K562 (cell line): ENCODE measurements around the gene ACP4. TPM values are rescaled to one million over a fixed set of nuclear protein-coding genes. Genes with fewer than 3 reads are reported as not detected.

ENCODE experiments used
- CBX5 ChIP-seq: IDR thresholded peaks from 2 replicates; pipeline ENCODE4 v1.6.1; 2014; ENCODE audit warnings: low read depth, borderline replicate concordance
- CTBP1 ChIP-seq: fragments of 450-650 bp; IDR thresholded peaks from 2 replicates; pipeline ENCODE4 v1.6.1; 2016; ENCODE audit warnings: borderline replicate concordance
- MYBL2 ChIP-seq, 2 experiments: fragments of 450-650 bp in 1 of 2; sonication (generic) in 1 of 2; formaldehyde crosslinking in 1 of 2; IDR thresholded peaks; 2 replicates each; pipeline versions ENCODE4 v1.6.1 to v1.8.1; 2017 to 2022; ENCODE audit warnings: borderline replicate concordance in 1 of 2, inconsistent platforms in 1 of 2, low read depth in 1 of 2, mild to moderate bottlenecking in 1 of 2, missing genetic modification reagents in 1 of 2, moderate library complexity in 1 of 2
- SMAD4 ChIP-seq: fragments of 250-450 bp; sonication (Bioruptor Pico); conservative IDR thresholded peaks from 2 replicates; pipeline ENCODE4 v1.8.0; 2021; ENCODE audit warnings: inconsistent platforms, mild to moderate bottlenecking, moderate library complexity
- ZC3H11A ChIP-seq: IDR thresholded peaks from 2 replicates; pipeline ENCODE4 v1.6.1; 2012; ENCODE audit warnings: low read depth, low read length, improper control_type of control experiment
- ZNF316 ChIP-seq: fragments of 450-650 bp; IDR thresholded peaks from 2 replicates; pipeline ENCODE4 v1.6.1; 2016
- ZNF79 ChIP-seq: fragments of 250-450 bp; sonication (Bioruptor Pico); IDR thresholded peaks from 2 replicates; pipeline ENCODE4 v1.4.0; 2020; ENCODE audit warnings: low read depth, mild to moderate bottlenecking, moderate library complexity
- polyA plus RNA-seq, 8 experiments: library from polyadenylated mRNA; depleted of rRNA in 4 of 8; stranded (reverse) in 5 of 8; unstranded in 3 of 8; fragments of >200 nt; fragmentation: Nextera tagmentation in 2 of 8; fragmentation: Illumina TruSeq in 1 of 8; extraction: Ambion mirVana in 2 of 8; extraction: Trizol in 1 of 8; gene quantifications; 2 replicates each; pipeline versions ENCODE4 v1.2.1 to v1.2.3, GENCODE V29; 2011 to 2014; ENCODE audit warnings: inconsistent platforms in 1 of 8, missing spikeins in 1 of 8
- total RNA-seq, 7 experiments: library from RNA; depleted of rRNA in 6 of 7; stranded (reverse); fragments of >200 nt in 6 of 7; fragmentation: Illumina TruSeq in 2 of 7; extraction: Trizol in 2 of 7; gene quantifications; 2 replicates each; pipeline versions ENCODE4 v1.2.1 to v1.2.3, GENCODE V29; 2011 to 2021; ENCODE audit warnings: low replicate concordance in 1 of 7
- TF ChIP-seq, protein P1 (sequence below): sonication (generic); formaldehyde crosslinking; IDR thresholded peaks from 2 replicates; pipeline ENCODE4 v1.5.0; 2020; ENCODE audit warnings: missing genetic modification reagents
- TF ChIP-seq, protein P2 (sequence below): sonication (generic); formaldehyde crosslinking; IDR thresholded peaks from 2 replicates; pipeline ENCODE4 v1.8.0; 2023; ENCODE audit warnings: missing genetic modification reagents, mild to moderate bottlenecking, borderline replicate concordance
- TF ChIP-seq, protein P3 (sequence below): fragments of 250-450 bp; sonication (Bioruptor Pico); IDR thresholded peaks from 2 replicates; pipeline ENCODE4 v1.4.0; 2020; ENCODE audit warnings: borderline replicate concordance
- TF ChIP-seq, protein P4 (sequence below): fragments of 250-450 bp; sonication (Bioruptor Pico); IDR thresholded peaks from 2 replicates; pipeline ENCODE4 v1.5.1; 2021; ENCODE audit warnings: mild to moderate bottlenecking
- TF ChIP-seq, protein P5 (sequence below): fragments of 250-450 bp; sonication (Bioruptor Pico); IDR thresholded peaks from 2 replicates; pipeline ENCODE4 v1.4.0; 2020; ENCODE audit warnings: mild to moderate bottlenecking, moderate library complexity
- TF ChIP-seq, protein P6 (sequence below): fragments of 450-650 bp; formaldehyde crosslinking; conservative IDR thresholded peaks from 2 replicates; pipeline ENCODE4 v1.4.0; 2022; ENCODE audit warnings: mild to moderate bottlenecking, missing genetic modification characterization

The ACP4 gene
- total and polyA plus RNA-seq, 9 of the 15 experiments (the other 6 are each of a cell fraction or from before 2014, with no cell fraction given), result not detected

DNA sequence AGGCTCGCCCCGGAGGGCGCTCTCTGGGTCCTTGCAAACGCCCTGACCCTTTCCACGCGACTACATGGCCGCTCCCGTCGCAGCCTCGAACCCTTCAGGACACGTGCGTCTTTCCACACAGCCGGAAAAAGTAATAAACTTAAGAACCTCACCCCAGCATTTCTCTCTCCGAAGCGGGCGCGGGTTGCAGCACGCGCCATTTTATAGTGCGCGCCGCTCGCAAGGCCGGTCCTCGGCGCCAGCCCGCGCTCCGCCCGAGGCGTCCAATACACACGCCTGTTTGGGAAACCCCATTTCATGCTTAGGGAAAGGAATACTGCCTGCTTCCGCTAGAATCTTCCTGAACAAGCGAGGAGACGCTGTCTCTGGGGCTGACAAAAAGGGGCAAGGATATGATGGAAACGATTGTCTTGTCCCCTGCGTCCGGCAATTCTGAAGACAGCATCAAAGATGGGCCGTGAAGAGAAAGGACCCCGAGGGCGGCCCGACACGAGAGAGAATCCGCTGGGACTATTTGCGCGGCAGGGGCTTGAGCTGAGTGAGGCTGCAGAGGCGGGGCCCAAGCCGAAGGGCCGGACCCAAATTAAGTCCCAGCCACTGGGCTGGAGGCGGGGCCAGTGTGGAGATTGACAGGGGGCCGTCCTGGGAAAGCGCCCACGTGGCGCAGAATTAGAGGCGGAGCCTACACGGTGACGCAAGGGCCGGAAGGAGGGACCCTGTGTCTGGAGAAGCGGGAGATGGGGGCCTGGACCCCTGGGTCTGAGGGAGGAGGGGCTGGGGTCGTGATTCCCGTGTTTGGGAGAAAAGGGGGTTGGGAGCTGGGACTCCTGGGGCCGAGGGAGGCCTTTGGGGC is 14.4 kb downstream of the ACP4 start (continued):
- TF ChIP-seq, protein P1, sequence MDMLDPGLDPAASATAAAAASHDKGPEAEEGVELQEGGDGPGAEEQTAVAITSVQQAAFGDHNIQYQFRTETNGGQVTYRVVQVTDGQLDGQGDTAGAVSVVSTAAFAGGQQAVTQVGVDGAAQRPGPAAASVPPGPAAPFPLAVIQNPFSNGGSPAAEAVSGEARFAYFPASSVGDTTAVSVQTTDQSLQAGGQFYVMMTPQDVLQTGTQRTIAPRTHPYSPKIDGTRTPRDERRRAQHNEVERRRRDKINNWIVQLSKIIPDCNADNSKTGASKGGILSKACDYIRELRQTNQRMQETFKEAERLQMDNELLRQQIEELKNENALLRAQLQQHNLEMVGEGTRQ, result peak; percentile 96
- TF ChIP-seq MYBL2 (IDR thresholded peaks at IDR 0.05; ENCODE audit: low read depth) (no peak; the same call in 1 of the 2 replicates), MYBL2 (CRISPR knock-in tag; IDR thresholded peaks at IDR 0.05; ENCODE audit: borderline replicate concordance) (no peak), CTBP1 (peak; percentile 91; the same call in 1 of the 2 replicates), ZC3H11A (no peak), ZNF316 (no peak), CBX5 (no peak), ZNF79 (CRISPR knock-in tag) (no peak), SMAD4 (CRISPR knock-in tag) (peak; percentile 49; the same call in 1 of the 2 replicates)
- TF ChIP-seq, protein P2, sequence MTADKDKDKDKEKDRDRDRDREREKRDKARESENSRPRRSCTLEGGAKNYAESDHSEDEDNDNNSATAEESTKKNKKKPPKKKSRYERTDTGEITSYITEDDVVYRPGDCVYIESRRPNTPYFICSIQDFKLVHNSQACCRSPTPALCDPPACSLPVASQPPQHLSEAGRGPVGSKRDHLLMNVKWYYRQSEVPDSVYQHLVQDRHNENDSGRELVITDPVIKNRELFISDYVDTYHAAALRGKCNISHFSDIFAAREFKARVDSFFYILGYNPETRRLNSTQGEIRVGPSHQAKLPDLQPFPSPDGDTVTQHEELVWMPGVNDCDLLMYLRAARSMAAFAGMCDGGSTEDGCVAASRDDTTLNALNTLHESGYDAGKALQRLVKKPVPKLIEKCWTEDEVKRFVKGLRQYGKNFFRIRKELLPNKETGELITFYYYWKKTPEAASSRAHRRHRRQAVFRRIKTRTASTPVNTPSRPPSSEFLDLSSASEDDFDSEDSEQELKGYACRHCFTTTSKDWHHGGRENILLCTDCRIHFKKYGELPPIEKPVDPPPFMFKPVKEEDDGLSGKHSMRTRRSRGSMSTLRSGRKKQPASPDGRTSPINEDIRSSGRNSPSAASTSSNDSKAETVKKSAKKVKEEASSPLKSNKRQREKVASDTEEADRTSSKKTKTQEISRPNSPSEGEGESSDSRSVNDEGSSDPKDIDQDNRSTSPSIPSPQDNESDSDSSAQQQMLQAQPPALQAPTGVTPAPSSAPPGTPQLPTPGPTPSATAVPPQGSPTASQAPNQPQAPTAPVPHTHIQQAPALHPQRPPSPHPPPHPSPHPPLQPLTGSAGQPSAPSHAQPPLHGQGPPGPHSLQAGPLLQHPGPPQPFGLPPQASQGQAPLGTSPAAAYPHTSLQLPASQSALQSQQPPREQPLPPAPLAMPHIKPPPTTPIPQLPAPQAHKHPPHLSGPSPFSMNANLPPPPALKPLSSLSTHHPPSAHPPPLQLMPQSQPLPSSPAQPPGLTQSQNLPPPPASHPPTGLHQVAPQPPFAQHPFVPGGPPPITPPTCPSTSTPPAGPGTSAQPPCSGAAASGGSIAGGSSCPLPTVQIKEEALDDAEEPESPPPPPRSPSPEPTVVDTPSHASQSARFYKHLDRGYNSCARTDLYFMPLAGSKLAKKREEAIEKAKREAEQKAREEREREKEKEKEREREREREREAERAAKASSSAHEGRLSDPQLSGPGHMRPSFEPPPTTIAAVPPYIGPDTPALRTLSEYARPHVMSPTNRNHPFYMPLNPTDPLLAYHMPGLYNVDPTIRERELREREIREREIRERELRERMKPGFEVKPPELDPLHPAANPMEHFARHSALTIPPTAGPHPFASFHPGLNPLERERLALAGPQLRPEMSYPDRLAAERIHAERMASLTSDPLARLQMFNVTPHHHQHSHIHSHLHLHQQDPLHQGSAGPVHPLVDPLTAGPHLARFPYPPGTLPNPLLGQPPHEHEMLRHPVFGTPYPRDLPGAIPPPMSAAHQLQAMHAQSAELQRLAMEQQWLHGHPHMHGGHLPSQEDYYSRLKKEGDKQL (CRISPR knock-in tag), result no peak
- TF ChIP-seq, protein P3, sequence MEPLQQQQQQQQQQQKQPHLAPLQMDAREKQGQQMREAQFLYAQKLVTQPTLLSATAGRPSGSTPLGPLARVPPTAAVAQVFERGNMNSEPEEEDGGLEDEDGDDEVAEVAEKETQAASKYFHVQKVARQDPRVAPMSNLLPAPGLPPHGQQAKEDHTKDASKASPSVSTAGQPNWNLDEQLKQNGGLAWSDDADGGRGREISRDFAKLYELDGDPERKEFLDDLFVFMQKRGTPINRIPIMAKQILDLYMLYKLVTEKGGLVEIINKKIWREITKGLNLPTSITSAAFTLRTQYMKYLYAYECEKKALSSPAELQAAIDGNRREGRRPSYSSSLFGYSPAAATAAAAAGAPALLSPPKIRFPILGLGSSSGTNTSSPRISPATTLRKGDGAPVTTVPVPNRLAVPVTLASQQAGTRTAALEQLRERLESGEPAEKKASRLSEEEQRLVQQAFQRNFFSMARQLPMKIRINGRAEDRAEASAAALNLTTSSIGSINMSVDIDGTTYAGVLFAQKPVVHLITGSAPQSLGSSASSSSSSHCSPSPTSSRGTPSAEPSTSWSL (CRISPR knock-in tag), result no peak; the same call in 1 of the 2 replicates
- TF ChIP-seq, protein P4, sequence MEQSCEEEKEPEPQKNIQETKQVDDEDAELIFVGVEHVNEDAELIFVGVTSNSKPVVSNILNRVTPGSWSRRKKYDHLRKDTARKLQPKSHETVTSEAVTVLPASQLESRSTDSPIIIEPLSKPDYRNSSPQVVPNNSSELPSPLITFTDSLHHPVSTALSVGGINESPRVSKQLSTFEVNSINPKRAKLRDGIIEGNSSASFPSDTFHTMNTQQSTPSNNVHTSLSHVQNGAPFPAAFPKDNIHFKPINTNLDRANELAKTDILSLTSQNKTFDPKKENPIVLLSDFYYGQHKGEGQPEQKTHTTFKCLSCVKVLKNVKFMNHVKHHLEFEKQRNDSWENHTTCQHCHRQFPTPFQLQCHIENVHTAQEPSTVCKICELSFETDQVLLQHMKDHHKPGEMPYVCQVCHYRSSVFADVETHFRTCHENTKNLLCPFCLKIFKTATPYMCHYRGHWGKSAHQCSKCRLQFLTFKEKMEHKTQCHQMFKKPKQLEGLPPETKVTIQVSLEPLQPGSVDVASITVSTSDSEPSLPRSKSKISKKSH (CRISPR knock-in tag), result no peak
- TF ChIP-seq, protein P5, sequence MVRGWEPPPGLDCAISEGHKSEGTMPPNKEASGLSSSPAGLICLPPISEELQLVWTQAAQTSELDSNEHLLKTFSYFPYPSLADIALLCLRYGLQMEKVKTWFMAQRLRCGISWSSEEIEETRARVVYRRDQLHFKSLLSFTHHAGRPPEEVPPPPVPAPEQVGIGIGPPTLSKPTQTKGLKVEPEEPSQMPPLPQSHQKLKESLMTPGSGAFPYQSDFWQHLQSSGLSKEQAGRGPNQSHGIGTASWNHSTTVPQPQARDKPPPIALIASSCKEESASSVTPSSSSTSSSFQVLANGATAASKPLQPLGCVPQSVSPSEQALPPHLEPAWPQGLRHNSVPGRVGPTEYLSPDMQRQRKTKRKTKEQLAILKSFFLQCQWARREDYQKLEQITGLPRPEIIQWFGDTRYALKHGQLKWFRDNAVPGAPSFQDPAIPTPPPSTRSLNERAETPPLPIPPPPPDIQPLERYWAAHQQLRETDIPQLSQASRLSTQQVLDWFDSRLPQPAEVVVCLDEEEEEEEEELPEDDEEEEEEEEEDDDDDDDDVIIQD, result no peak
- TF ChIP-seq, protein P6, sequence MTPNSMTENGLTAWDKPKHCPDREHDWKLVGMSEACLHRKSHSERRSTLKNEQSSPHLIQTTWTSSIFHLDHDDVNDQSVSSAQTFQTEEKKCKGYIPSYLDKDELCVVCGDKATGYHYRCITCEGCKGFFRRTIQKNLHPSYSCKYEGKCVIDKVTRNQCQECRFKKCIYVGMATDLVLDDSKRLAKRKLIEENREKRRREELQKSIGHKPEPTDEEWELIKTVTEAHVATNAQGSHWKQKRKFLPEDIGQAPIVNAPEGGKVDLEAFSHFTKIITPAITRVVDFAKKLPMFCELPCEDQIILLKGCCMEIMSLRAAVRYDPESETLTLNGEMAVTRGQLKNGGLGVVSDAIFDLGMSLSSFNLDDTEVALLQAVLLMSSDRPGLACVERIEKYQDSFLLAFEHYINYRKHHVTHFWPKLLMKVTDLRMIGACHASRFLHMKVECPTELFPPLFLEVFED, result 0 out of 2 replicates have a peak, but pooled peaks have one; percentile 36
